ENCODE data around the gene MT2A. TPM values are rescaled to one million over a fixed set of nuclear protein-coding genes. Genes with fewer than 3 reads are reported as not detected.

MT2A gene
- total RNA-seq, 1 donor from 2014 or later: 108 TPM

DNA sequence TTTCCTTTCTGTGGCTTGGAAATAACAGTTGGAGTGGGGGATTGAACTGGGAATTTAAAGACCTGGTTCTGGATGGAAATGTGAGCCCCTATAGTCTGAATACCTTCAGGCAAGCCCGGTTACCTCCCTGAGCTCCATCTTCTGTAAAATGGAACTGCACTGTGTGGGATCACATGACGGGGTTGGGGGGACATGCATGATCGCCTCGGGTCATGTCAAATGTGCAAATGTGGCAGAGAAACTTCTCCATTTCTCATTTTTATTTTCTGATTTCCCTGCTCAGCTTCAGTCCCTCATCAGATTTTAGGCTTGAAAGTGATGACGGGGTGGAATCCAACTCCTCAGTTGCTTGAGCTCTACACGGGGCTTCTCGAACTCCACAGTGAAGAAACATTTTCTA is 44.8 kb downstream of the MT2A start:
- intact Hi-C loops (cut with DNase I): no loop called here
- DNase-seq (ENCODE audit: low spot score): no peak

DNA sequence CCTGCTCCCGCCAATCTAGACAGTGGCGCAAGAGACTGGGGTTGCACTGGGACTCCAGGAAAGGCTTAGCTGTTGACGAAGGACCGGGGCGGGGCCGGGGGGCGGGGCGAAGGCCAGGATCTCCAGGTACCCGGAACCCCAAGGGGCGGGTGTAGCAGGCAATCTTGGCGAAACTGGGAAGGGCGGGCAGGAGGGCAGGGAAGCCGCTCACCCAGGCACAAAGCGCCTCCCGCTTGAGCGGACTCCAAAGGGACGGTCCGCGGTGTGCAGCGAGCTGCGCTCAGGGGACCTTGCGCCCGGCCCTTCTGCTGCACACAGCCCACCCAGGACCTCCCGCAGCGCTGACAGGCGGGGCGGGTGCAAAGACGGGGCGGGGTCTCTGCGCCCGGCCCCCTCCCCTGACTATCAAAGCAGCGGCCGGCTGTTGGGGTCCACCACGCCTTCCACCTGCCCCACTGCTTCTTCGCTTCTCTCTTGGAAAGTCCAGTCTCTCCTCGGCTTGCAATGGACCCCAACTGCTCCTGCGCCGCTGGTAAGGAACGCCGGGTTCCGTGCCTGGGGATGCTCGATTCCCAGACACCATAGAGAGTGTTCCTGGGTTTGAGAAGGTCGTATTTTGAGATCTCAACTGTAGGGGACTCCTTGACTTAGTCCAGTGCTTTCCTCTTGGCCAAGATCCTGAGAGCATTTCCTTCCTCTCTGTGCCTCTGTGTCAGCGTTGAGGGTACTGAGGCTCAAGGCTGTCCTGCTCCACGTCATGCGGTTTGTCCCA is 49.4 kb downstream of the MT2A start, which contains the start of gene MT1F:
Gene MT1F (plus strand): TSS at position 405 of the 772 bp plus-strand sequence. CDS start 100 bp downstream, at position 505.
- intact Hi-C loops (cut with DNase I): no loop called here
- peak; percentile 85 for DNase-seq (ENCODE audit: low spot score)

DNA sequence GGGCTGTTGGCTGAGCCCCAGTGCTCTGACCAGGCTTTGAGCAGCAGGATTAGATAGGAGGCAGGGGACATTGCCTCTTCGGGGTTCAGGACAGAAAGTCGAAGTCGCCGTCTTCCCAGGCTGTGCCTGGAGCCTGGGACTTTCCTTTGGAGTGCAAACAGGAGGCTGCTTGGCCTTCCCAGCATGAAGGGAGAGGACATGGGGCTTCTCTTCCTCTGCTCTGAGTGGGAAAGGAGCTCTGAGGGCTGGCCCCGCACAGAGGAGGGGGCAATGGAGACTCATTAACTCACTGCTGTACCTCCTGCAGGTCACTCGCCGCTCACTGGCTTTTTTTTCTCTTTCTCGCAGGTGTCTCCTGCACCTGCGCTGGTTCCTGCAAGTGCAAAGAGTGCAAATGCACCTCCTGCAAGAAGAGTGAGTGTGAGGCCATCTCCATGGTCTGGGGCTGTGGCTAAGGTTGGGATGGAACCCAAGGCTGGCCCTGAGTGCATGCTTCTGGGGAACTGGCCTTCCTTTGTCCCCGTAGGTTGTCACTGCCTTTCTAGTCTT is 50.0 kb downstream of the MT2A start:
- no peak for DNase-seq (ENCODE audit: low spot score)
- intact Hi-C loops (cut with DNase I): no loop called here

Other genes with a start within 250 kb of the MT2A start
- 79.4 TPM for gene AMFR, start 183.0 kb upstream of the MT2A start, total RNA-seq
- 66.2 TPM for gene NUDT21, start 157.3 kb upstream of the MT2A start, total RNA-seq
- gene OGFOD1, start 157.0 kb upstream of the MT2A start, total RNA-seq: 30.1 TPM
- 43.7 TPM for gene BBS2, start 88.6 kb upstream of the MT2A start, total RNA-seq
- gene MT4, start 43.5 kb upstream of the MT2A start, total RNA-seq: not detected
- 3.0 TPM for gene MT3, start 19.1 kb upstream of the MT2A start, total RNA-seq
- gene MT1E, start 17.2 kb downstream of the MT2A start, total RNA-seq: 36.1 TPM
- gene MT1M, start 24.1 kb downstream of the MT2A start, total RNA-seq: 1.1 TPM
- gene MT1A, start 30.1 kb downstream of the MT2A start, total RNA-seq: 1.5 TPM
- not detected for gene MT1B, start 43.3 kb downstream of the MT2A start, total RNA-seq
- 2.2 TPM for gene MT1F, start 49.4 kb downstream of the MT2A start, total RNA-seq
- gene MT1G, start 59.5 kb downstream of the MT2A start, total RNA-seq: 1.2 TPM
- not detected for gene MT1H, start 61.2 kb downstream of the MT2A start, total RNA-seq
- 24.6 TPM for gene MT1X, start 73.9 kb downstream of the MT2A start, total RNA-seq
- gene NUP93, start 121.5 kb downstream of the MT2A start, total RNA-seq: 33.4 TPM

Data from cardiac septum (tissue), 1 donor.